ENCODE data around the gene MYRFL. TPM values are rescaled to one million over a fixed set of nuclear protein-coding genes. Genes with fewer than 3 reads are reported as not detected.

MYRFL gene
- polyA plus RNA-seq, 1 of the 3 experiments (the other 2 are of a cell fraction) = not detected

GRCh38 chr12:69915964-69916363, 90.9 kb downstream of the MYRFL start:
- Histone ChIP-seq H3K4me2 (no peak overlapping the region), H3F3A (replicated peaks; ENCODE audit: insufficient read depth) (no peaks in the 10 kb centered on the region), H3K4me3 (ENCODE audit: low read depth in 2 of 2, low read length in 1 of 2) (no peak overlapping the region), H3K27me3 (ENCODE audit: insufficient read depth) (no peaks in the 10 kb centered on the region), H3K79me2 (ENCODE audit: insufficient read depth) (no peaks in the 10 kb centered on the region), H2AFZ (ENCODE audit: low read depth) (no peak overlapping the region), H3K36me3 (replicated peaks in 1 of 2; ENCODE audit: control insufficient read depth in 1 of 2, insufficient read depth in 2 of 2, low read length in 1 of 2) (no peaks in the 10 kb centered on the region), H3K27ac (ENCODE audit: low read depth in 2 of 2, low read length in 1 of 2) (no peak overlapping the region), H3K4me1 (ENCODE audit: control insufficient read depth in 1 of 2, insufficient read depth in 2 of 2, low read depth in 1 of 2, low read length in 1 of 2) (no peaks in the 10 kb centered on the region), H3K9ac (no peak overlapping the region), H4K20me1 (ENCODE audit: insufficient read depth) (no peaks in the 10 kb centered on the region), H3K9me3 (no peaks in the 10 kb centered on the region), H3K9me2 (no peaks in the 10 kb centered on the region; the same call in 1 of the 2 replicates)
- CTCF ChIA-PET = interaction anchor here (1.2 kb wide), 1 partner anchor 14 kb away, joined by 4 read pairs; no protein-coding TSS in a partner anchor
- WGBS (ENCODE audit: low lambda C conversion rate) = 74% methylated on average over 2 of the region's 2 CpGs
- POLR2A ChIA-PET = no interaction called here
- DNase-seq = no peak
- TF ChIP-seq TCF12 (IDR thresholded peaks at IDR 0.05) = no peak
- TF ChIP-seq, protein P1, sequence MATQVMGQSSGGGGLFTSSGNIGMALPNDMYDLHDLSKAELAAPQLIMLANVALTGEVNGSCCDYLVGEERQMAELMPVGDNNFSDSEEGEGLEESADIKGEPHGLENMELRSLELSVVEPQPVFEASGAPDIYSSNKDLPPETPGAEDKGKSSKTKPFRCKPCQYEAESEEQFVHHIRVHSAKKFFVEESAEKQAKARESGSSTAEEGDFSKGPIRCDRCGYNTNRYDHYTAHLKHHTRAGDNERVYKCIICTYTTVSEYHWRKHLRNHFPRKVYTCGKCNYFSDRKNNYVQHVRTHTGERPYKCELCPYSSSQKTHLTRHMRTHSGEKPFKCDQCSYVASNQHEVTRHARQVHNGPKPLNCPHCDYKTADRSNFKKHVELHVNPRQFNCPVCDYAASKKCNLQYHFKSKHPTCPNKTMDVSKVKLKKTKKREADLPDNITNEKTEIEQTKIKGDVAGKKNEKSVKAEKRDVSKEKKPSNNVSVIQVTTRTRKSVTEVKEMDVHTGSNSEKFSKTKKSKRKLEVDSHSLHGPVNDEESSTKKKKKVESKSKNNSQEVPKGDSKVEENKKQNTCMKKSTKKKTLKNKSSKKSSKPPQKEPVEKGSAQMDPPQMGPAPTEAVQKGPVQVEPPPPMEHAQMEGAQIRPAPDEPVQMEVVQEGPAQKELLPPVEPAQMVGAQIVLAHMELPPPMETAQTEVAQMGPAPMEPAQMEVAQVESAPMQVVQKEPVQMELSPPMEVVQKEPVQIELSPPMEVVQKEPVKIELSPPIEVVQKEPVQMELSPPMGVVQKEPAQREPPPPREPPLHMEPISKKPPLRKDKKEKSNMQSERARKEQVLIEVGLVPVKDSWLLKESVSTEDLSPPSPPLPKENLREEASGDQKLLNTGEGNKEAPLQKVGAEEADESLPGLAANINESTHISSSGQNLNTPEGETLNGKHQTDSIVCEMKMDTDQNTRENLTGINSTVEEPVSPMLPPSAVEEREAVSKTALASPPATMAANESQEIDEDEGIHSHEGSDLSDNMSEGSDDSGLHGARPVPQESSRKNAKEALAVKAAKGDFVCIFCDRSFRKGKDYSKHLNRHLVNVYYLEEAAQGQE (IDR thresholded peaks at IDR 0.05; ENCODE audit: low read depth, low read length) = no peak
- TF ChIP-seq FOXM1 (IDR thresholded peaks at IDR 0.05; ENCODE audit: low read depth) = no peak
- TF ChIP-seq POLR2AphosphoS5 (IDR thresholded peaks at IDR 0.05; ENCODE audit: low read depth, low read length) = no peak
- no peak for TF ChIP-seq MXI1 (IDR thresholded peaks at IDR 0.05; ENCODE audit: low read depth, low read length)
- no peak for TF ChIP-seq FOSL2 (IDR thresholded peaks at IDR 0.05; ENCODE audit: borderline replicate concordance, low read depth)
- no peak for TF ChIP-seq MAX (IDR thresholded peaks at IDR 0.05; ENCODE audit: low read depth)
- TF ChIP-seq, protein P2, sequence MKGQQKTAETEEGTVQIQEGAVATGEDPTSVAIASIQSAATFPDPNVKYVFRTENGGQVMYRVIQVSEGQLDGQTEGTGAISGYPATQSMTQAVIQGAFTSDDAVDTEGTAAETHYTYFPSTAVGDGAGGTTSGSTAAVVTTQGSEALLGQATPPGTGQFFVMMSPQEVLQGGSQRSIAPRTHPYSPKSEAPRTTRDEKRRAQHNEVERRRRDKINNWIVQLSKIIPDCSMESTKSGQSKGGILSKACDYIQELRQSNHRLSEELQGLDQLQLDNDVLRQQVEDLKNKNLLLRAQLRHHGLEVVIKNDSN (IDR thresholded peaks at IDR 0.05; ENCODE audit: borderline replicate concordance, low read depth) = no peak
- TF ChIP-seq RAD21 (IDR thresholded peaks at IDR 0.05; ENCODE audit: low read length) = no peak

DNA sequence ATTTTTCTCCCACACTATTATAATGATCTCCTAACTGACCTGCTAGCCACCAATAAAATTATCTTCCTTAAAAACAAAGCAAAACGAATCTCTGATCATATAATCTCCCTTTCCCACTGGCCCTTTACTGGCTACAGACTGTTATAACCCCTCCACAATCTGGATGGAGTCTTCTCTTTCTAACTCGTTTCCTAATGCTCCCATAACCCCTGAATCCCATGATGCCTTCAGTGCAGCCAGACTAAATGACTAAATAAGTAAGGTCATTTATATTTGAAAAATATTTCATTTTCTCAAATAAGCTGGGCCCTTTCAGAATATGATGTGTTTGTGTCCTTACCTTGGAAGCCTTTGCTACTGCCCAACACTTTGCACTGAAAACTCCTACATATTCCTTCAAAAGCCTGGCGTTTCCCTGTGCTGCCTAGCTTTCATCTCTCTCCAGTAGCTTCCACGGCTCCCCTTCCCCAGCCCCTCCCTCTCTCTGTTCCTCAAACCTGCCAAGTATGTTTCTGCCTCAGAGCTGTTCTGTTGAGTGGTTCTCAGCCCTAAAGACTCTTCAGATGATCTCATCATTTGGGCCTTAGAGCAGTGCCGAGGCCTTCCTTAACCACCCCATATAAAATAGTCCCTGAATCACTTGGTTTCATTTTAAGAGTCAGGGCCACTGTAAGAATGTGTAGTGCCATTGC, 91.7 kb downstream of the MYRFL start:
- Histone ChIP-seq H4K20me1 (ENCODE audit: insufficient read depth) (no peaks in the 10 kb centered on the region), H3K4me2 (no peak overlapping the region), H3K27me3 (ENCODE audit: insufficient read depth) (no peaks in the 10 kb centered on the region), H3K9me3 (no peaks in the 10 kb centered on the region), H3K9me2 (no peaks in the 10 kb centered on the region), H3K4me1 (ENCODE audit: control insufficient read depth in 1 of 2, insufficient read depth in 2 of 2, low read depth in 1 of 2, low read length in 1 of 2) (no peaks in the 10 kb centered on the region), H3K36me3 (replicated peaks in 1 of 2; ENCODE audit: control insufficient read depth in 1 of 2, insufficient read depth in 2 of 2, low read length in 1 of 2) (no peaks in the 10 kb centered on the region), H2AFZ (ENCODE audit: low read depth) (no peak overlapping the region), H3K27ac (ENCODE audit: low read depth in 2 of 2, low read length in 1 of 2) (no peak overlapping the region), H3K9ac (no peak overlapping the region), H3K4me3 (ENCODE audit: low read depth in 2 of 2, low read length in 1 of 2) (no peak overlapping the region), H3K79me2 (ENCODE audit: insufficient read depth) (no peaks in the 10 kb centered on the region), H3F3A (replicated peaks; ENCODE audit: insufficient read depth) (no peaks in the 10 kb centered on the region)
- DNase-seq = no peak
- 22% methylated on average over 5 of the region's 5 CpGs for WGBS (ENCODE audit: low lambda C conversion rate)
- CTCF ChIA-PET = no interaction called here
- POLR2A ChIA-PET = no interaction called here
- TF ChIP-seq, protein P2 (IDR thresholded peaks at IDR 0.05; ENCODE audit: borderline replicate concordance, low read depth) = no peak
- TF ChIP-seq TCF12 (IDR thresholded peaks at IDR 0.05) (no peak), SMC3 (IDR thresholded peaks at IDR 0.05; ENCODE audit: low read depth, low read length) (no peak), MAX (IDR thresholded peaks at IDR 0.05; ENCODE audit: low read depth) (no peak), RCOR1 (IDR thresholded peaks at IDR 0.05; ENCODE audit: low read length) (no peak), ELF1 (IDR thresholded peaks at IDR 0.05) (no peak), FOXJ3 (CRISPR knock-in tag; IDR thresholded peaks at IDR 0.05) (no peak)
- TF ChIP-seq, protein P3, sequence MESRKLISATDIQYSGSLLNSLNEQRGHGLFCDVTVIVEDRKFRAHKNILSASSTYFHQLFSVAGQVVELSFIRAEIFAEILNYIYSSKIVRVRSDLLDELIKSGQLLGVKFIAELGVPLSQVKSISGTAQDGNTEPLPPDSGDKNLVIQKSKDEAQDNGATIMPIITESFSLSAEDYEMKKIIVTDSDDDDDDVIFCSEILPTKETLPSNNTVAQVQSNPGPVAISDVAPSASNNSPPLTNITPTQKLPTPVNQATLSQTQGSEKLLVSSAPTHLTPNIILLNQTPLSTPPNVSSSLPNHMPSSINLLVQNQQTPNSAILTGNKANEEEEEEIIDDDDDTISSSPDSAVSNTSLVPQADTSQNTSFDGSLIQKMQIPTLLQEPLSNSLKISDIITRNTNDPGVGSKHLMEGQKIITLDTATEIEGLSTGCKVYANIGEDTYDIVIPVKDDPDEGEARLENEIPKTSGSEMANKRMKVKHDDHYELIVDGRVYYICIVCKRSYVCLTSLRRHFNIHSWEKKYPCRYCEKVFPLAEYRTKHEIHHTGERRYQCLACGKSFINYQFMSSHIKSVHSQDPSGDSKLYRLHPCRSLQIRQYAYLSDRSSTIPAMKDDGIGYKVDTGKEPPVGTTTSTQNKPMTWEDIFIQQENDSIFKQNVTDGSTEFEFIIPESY (IDR thresholded peaks at IDR 0.05; ENCODE audit: borderline replicate concordance, low read depth) = no peak
- TF ChIP-seq, protein P4, sequence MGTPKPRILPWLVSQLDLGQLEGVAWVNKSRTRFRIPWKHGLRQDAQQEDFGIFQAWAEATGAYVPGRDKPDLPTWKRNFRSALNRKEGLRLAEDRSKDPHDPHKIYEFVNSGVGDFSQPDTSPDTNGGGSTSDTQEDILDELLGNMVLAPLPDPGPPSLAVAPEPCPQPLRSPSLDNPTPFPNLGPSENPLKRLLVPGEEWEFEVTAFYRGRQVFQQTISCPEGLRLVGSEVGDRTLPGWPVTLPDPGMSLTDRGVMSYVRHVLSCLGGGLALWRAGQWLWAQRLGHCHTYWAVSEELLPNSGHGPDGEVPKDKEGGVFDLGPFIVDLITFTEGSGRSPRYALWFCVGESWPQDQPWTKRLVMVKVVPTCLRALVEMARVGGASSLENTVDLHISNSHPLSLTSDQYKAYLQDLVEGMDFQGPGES (IDR thresholded peaks at IDR 0.05; ENCODE audit: low read depth, low read length) = no peak

All from SK-N-SH (cell line).